Calu3 (cell line): ENCODE measurements around the gene SYTL2. TPM values are rescaled to one million over a fixed set of nuclear protein-coding genes. Genes with fewer than 3 reads are reported as not detected.

Experiments
- BruUV-seq: library from RNA; stranded (reverse); fragments of 400-500 nt; replicated peaks from 2 replicates; lab custom pipeline; 2021; lab: Mats Ljungman, UMichigan
- CTCF ChIA-PET: fragments of 300-600 bp; sonication (Branson Sonifier 250); formaldehyde crosslinking; loops from one replicate; lab custom pipeline; 2022; ENCODE audit warnings: antibody characterized with exemption; lab: Charles Lee
- DNase-seq: peaks from one replicate; pipeline ENCODE4 v3.0.0; 2022
- H3K27ac Mint-ChIP-seq: one replicate; pipeline ENCODE4 v1.8.0; 2022; ENCODE audit warnings: mixed read lengths; ENCODE audit not compliant: unreplicated experiment
- H3K27me3 Mint-ChIP-seq: one replicate; pipeline ENCODE4 v1.8.0; 2022; ENCODE audit warnings: mixed read lengths; ENCODE audit not compliant: unreplicated experiment
- H3K36me3 Mint-ChIP-seq: one replicate; pipeline ENCODE4 v1.8.0; 2022; ENCODE audit warnings: mild to moderate bottlenecking, moderate library complexity, mixed read lengths; ENCODE audit not compliant: insufficient read depth, unreplicated experiment
- H3K4me1 Mint-ChIP-seq: one replicate; pipeline ENCODE4 v1.8.0; 2022; ENCODE audit warnings: mild to moderate bottlenecking, low read depth, mixed read lengths; ENCODE audit not compliant: unreplicated experiment
- H3K4me3 Mint-ChIP-seq: one replicate; pipeline ENCODE4 v1.8.0; 2022; ENCODE audit warnings: mild to moderate bottlenecking, low read depth, moderate library complexity, mixed read lengths; ENCODE audit not compliant: unreplicated experiment
- H3K9me3 Mint-ChIP-seq: one replicate; pipeline ENCODE4 v1.8.0; 2022; ENCODE audit warnings: low read depth, mixed read lengths; ENCODE audit not compliant: unreplicated experiment
- intact Hi-C: fragments of 100-400 bp; cut with micrococcal nuclease; formaldehyde crosslinking; loops from one replicate; pipeline ENCODE4 v1.10.0; 2022; ENCODE audit not compliant: unreplicated experiment
- total RNA-seq: library from RNA; stranded (reverse); gene quantifications from 2 replicates; pipeline ENCODE4 v1.2.3, GENCODE V29; 2022
- TF ChIP-seq, protein P1 (sequence below): fragments of 200-600 bp; IDR thresholded peaks from one replicate; pipeline ENCODE4 v1.8.0; 2022; ENCODE audit warnings: antibody characterized with exemption; ENCODE audit not compliant: unreplicated experiment

Gene SYTL2
- total RNA-seq, 1 experiment from 2014 or later = 10.6 TPM

DNA sequence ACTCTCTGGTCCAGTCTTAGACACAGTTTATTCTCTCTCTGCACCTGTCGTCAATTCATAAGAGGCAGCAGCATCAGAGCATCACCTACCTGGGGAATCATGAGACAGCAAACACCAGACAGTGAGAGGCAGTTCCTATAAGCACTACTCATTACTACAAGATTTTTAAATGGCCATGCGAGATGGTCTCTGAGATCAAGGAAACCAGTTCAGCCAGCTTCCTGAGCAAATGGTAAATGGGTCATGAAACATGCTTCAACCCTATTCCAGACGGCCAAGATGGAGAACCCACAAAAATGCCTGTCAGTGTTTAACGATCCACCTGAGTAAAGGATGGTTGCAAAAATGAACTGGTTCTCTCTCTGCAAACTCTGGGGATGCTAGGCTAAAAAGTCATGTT lies 52.9 kb downstream of the SYTL2 start:
- DNase-seq = no peak
- no peak overlapping the region for H3K4me3 Mint-ChIP-seq
- CTCF ChIA-PET = no interaction called here
- TF ChIP-seq, protein P1, sequence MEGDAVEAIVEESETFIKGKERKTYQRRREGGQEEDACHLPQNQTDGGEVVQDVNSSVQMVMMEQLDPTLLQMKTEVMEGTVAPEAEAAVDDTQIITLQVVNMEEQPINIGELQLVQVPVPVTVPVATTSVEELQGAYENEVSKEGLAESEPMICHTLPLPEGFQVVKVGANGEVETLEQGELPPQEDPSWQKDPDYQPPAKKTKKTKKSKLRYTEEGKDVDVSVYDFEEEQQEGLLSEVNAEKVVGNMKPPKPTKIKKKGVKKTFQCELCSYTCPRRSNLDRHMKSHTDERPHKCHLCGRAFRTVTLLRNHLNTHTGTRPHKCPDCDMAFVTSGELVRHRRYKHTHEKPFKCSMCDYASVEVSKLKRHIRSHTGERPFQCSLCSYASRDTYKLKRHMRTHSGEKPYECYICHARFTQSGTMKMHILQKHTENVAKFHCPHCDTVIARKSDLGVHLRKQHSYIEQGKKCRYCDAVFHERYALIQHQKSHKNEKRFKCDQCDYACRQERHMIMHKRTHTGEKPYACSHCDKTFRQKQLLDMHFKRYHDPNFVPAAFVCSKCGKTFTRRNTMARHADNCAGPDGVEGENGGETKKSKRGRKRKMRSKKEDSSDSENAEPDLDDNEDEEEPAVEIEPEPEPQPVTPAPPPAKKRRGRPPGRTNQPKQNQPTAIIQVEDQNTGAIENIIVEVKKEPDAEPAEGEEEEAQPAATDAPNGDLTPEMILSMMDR = no peak
- no TSS peak for BruUV-seq
- no peaks in the 10 kb centered on the region for H3K27me3 Mint-ChIP-seq
- intact Hi-C loops = no loop called here
- H3K36me3 Mint-ChIP-seq = no peaks in the 10 kb centered on the region
- no peak overlapping the region for H3K27ac Mint-ChIP-seq
- H3K4me1 Mint-ChIP-seq = peaks cover 20% of the 10 kb centered on the region
- no peaks in the 10 kb centered on the region for H3K9me3 Mint-ChIP-seq

DNA sequence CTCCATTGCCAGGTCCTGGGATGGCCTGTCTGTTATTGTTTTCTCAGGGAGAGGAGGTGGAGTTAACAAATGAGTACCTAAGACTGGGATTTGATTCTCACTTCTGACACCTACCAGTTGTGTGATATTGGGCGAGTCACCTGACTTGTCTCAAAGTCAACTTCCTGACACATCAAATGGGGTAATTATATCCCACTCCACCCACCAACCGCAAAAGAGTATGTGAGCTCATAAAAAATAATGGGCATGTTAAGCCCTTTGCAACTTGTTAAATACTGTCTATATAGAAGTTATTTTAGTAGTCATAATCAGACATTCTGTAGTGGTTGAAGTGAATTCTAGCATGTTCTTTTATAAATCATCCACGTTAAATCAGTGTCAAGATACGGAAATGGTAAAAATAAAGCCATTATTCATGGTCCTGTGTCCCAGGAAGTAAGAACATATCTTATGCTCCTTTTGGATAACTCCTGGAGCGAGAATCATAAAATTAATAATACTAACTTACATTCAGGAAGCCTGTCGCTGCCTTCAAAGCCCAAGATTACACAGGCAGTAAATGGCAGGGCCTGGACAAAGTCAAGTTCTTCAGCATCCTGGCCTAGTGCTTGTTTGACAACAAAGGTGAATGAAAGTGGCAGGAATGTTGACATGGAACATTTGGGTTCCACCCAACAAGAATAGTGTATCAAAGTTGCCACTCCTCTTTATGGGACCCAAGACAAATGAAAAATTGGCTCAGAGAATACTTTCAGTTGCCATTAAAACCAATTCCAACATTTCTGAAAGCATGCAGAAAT lies 54.3 kb downstream of the SYTL2 start:
- CTCF ChIA-PET = no interaction called here

DNA sequence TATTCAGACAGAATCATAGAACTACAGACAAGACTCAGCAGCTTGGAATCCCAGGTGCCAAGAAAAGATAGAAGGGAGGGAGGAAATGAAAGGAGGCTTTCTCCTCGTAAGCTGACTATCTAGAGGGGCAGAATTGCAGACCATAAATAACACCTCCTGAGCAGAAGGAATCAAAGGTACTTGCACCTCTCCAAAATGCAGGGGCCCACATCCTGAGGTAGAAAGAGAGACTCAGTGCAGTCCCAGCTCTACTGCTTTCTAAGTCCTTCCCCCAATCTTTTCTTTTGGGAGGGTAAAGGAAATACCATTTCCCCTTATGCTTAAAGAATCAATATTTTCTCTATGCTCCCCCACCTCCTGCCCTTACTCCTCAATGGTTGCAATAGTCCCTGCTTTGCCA lies 55.2 kb downstream of the SYTL2 start:
- no peak for DNase-seq
- Mint-ChIP-seq H3K27ac (no peak overlapping the region), H3K27me3 (no peaks in the 10 kb centered on the region), H3K9me3 (no peaks in the 10 kb centered on the region), H3K4me3 (no peak overlapping the region), H3K4me1 (peaks cover 22% of the 10 kb centered on the region), H3K36me3 (no peaks in the 10 kb centered on the region)
- CTCF ChIA-PET = no interaction called here
- TF ChIP-seq, protein P1 = no peak
- intact Hi-C loops = no loop called here
- BruUV-seq = no TSS peak

More for the DNA sequence above, 54.3 kb downstream of the SYTL2 start:
- no peak overlapping the region for H3K27ac Mint-ChIP-seq
- H3K27me3 Mint-ChIP-seq = no peaks in the 10 kb centered on the region
- no peaks in the 10 kb centered on the region for H3K9me3 Mint-ChIP-seq
- no peaks in the 10 kb centered on the region for H3K36me3 Mint-ChIP-seq
- H3K4me1 Mint-ChIP-seq = peaks cover 13% of the 10 kb centered on the region
- intact Hi-C loops = no loop called here
- no TSS peak for BruUV-seq
- DNase-seq = no peak
- no peak overlapping the region for H3K4me3 Mint-ChIP-seq
- TF ChIP-seq, protein P1 = no peak

DNA sequence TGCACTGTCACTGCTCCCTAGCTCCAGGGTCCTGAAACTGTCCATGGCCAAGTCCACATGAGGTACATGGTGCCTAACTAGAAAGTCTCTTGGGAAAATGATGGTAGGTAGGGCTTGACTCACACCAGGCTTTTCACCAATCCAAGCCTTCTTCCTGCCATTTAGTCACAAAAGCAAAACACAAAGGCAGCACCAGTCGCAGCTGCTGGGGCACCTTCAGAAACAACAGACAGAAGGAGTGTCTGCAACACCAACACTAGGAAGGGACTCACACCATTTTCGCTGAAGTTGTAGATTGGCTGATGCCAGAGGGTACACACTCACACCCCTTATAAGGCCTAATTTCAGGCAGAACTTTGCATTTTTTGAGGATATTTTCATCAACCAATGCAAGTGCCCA lies 55.7 kb downstream of the SYTL2 start:
- intact Hi-C loops = no loop called here
- Mint-ChIP-seq H3K4me1 (peaks cover 26% of the 10 kb centered on the region), H3K27ac (no peak overlapping the region), H3K27me3 (no peaks in the 10 kb centered on the region), H3K4me3 (no peak overlapping the region), H3K36me3 (no peaks in the 10 kb centered on the region), H3K9me3 (no peaks in the 10 kb centered on the region)
- no peak for DNase-seq
- CTCF ChIA-PET = no interaction called here
- BruUV-seq = no TSS peak
- TF ChIP-seq, protein P1 = no peak
